ENCODE data around the gene BPIFB3. TPM values are rescaled to one million over a fixed set of nuclear protein-coding genes. Genes with fewer than 3 reads are reported as not detected.
A peak's percentile ranks its signal among the peaks of the same experiment; 100 is the strongest.

The BPIFB3 gene
- total and polyA plus RNA-seq, 2 of the 13 experiments (the other 11 are each of a cell fraction or from before 2014, with no cell fraction given) = 0.09 TPM; not detected in 1

DNA sequence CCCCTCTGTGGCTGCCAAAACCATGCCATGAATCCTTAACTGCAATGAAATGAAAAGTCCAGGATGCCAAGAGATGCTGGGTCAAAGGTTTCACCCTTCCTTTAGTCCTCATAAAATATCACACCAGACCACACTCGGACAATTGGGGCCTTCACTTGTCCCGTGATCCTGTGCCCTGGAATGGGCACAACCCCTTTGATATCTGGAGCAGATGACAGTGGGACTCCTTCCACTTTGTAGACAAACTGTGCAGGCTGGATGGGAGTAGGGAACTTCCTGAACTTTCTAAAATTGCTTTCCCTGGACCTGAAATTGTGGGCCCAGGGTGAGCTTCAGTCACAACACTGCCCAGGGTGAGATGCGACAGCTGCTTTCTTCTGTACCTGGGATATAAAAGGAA is 31.8 kb upstream of the BPIFB3 start:
- no peaks in the 10 kb centered on the region for H3K9me3 ChIP-seq (ENCODE audit: low read length)
- in situ Hi-C loops (cut with HindIII; ENCODE audit: extremely low pct_ligation_motif_present, low pct_unique_long_range_greater_than_20kb) = no loop called here
- H3K27ac ChIP-seq (ENCODE audit: extremely low read length, insufficient read depth, low read length) = no peak overlapping the region
- no peak overlapping the region for H3K4me3 ChIP-seq (replicated peaks in 1 of 3; ENCODE audit: insufficient read depth in 1 of 3, low read depth in 2 of 3, low read length in 3 of 3)
- ChIA-PET POLR2A (no interaction called here), CTCF (ENCODE audit: low intra/inter-chr PET ratio, low total read pairs) (interaction anchor here (0.6 kb wide), 1 partner anchor 94 kb away, joined by 3 read pairs; no protein-coding TSS in a partner anchor)
- peaks cover 36% of the 10 kb centered on the region; the same call in 1 of the 2 replicates for H4K20me1 ChIP-seq (ENCODE audit: insufficient read depth, low read length)
- H3K9ac ChIP-seq (ENCODE audit: insufficient read depth, low read depth, low read length) = no peak overlapping the region
- no TSS peak for BruUV-seq (replicated peaks)
- H3K4me2 ChIP-seq (ENCODE audit: low read depth, low read length) = no peak overlapping the region
- H3K36me3 ChIP-seq (replicated peaks in 1 of 2; ENCODE audit: control insufficient read depth in 1 of 2, insufficient read depth in 2 of 2, low read length in 2 of 2) = peaks cover 37 to 61% of the 10 kb centered on the region in 2 experiments
- intact Hi-C loops (cut with micrococcal nuclease; ENCODE audit: unreplicated experiment) = loop anchor here (2.0 kb wide), 1 partner anchor 13 kb away; no protein-coding TSS in a partner anchor
- H3K27me3 ChIP-seq (ENCODE audit: control insufficient read depth in 1 of 2, insufficient read depth in 2 of 2, low read length in 2 of 2) = no peaks in the 10 kb centered on the region
- H3K79me2 ChIP-seq (ENCODE audit: insufficient read depth, low read length) = no peaks in the 10 kb centered on the region
- TF ChIP-seq ZNF329 (CRISPR knock-in tag; IDR thresholded peaks at IDR 0.05; ENCODE audit: low read depth) = 0 out of 2 replicates have a peak, but pooled peaks have one; percentile 31
- TF ChIP-seq SSRP1 (CRISPR knock-in tag; IDR thresholded peaks at IDR 0.05) = peak; percentile 54; the same call in 1 of the 2 replicates
- TF ChIP-seq ZNF101 (CRISPR knock-in tag; IDR thresholded peaks at IDR 0.05; ENCODE audit: borderline replicate concordance, low read depth) = no peak
- TF ChIP-seq, protein P1, sequence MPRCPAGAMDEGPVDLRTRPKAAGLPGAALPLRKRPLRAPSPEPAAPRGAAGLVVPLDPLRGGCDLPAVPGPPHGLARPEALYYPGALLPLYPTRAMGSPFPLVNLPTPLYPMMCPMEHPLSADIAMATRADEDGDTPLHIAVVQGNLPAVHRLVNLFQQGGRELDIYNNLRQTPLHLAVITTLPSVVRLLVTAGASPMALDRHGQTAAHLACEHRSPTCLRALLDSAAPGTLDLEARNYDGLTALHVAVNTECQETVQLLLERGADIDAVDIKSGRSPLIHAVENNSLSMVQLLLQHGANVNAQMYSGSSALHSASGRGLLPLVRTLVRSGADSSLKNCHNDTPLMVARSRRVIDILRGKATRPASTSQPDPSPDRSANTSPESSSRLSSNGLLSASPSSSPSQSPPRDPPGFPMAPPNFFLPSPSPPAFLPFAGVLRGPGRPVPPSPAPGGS (CRISPR knock-in tag; IDR thresholded peaks at IDR 0.05) = 0 out of 2 replicates have a peak, but pooled peaks have one; percentile 41
- TF ChIP-seq ZFX (CRISPR knock-in tag; IDR thresholded peaks at IDR 0.05; ENCODE audit: low read depth) = 0 out of 2 replicates have a peak, but pooled peaks have one; percentile 10
- TF ChIP-seq NRL (CRISPR knock-in tag; IDR thresholded peaks at IDR 0.05; ENCODE audit: borderline replicate concordance) = 0 out of 2 replicates have a peak, but pooled peaks have one; percentile 46
- TF ChIP-seq, protein P2, sequence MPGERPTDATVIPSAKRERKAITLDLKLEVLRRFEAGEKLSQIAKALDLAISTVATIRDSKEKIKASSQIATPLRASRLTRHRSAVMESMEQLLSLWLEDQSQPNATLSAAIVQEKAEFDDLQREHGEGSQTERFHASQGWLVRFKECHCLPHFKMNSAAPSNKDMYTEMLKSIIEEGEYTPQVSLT (CRISPR knock-in tag; IDR thresholded peaks at IDR 0.05; ENCODE audit: borderline replicate concordance, low read depth) = 0 out of 2 replicates have a peak, but pooled peaks have one; percentile 61
- peak; percentile 56 for TF ChIP-seq ZNF883 (CRISPR knock-in tag; IDR thresholded peaks at IDR 0.05; ENCODE audit: not compliant biosample characterization)
- TF ChIP-seq, protein P3, sequence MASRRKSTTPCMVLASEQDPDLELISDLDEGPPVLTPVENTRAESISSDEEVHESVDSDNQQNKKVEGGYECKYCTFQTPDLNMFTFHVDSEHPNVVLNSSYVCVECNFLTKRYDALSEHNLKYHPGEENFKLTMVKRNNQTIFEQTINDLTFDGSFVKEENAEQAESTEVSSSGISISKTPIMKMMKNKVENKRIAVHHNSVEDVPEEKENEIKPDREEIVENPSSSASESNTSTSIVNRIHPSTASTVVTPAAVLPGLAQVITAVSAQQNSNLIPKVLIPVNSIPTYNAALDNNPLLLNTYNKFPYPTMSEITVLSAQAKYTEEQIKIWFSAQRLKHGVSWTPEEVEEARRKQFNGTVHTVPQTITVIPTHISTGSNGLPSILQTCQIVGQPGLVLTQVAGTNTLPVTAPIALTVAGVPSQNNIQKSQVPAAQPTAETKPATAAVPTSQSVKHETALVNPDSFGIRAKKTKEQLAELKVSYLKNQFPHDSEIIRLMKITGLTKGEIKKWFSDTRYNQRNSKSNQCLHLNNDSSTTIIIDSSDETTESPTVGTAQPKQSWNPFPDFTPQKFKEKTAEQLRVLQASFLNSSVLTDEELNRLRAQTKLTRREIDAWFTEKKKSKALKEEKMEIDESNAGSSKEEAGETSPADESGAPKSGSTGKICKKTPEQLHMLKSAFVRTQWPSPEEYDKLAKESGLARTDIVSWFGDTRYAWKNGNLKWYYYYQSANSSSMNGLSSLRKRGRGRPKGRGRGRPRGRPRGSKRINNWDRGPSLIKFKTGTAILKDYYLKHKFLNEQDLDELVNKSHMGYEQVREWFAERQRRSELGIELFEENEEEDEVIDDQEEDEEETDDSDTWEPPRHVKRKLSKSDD (CRISPR knock-in tag; IDR thresholded peaks at IDR 0.05; ENCODE audit: low read depth) = no peak
- 0 out of 2 replicates have a peak, but pooled peaks have one; percentile 59 for TF ChIP-seq ZNF547 (CRISPR knock-in tag; IDR thresholded peaks at IDR 0.05)
- TF ChIP-seq, protein P4, sequence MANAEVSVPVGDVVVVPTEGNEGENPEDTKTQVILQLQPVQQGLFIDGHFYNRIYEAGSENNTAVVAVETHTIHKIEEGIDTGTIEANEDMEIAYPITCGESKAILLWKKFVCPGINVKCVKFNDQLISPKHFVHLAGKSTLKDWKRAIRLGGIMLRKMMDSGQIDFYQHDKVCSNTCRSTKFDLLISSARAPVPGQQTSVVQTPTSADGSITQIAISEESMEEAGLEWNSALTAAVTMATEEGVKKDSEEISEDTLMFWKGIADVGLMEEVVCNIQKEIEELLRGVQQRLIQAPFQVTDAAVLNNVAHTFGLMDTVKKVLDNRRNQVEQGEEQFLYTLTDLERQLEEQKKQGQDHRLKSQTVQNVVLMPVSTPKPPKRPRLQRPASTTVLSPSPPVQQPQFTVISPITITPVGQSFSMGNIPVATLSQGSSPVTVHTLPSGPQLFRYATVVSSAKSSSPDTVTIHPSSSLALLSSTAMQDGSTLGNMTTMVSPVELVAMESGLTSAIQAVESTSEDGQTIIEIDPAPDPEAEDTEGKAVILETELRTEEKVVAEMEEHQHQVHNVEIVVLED (CRISPR knock-in tag; IDR thresholded peaks at IDR 0.05; ENCODE audit: borderline replicate concordance) = 0 out of 2 replicates have a peak, but pooled peaks have one; percentile 23
- TF ChIP-seq, protein P5, sequence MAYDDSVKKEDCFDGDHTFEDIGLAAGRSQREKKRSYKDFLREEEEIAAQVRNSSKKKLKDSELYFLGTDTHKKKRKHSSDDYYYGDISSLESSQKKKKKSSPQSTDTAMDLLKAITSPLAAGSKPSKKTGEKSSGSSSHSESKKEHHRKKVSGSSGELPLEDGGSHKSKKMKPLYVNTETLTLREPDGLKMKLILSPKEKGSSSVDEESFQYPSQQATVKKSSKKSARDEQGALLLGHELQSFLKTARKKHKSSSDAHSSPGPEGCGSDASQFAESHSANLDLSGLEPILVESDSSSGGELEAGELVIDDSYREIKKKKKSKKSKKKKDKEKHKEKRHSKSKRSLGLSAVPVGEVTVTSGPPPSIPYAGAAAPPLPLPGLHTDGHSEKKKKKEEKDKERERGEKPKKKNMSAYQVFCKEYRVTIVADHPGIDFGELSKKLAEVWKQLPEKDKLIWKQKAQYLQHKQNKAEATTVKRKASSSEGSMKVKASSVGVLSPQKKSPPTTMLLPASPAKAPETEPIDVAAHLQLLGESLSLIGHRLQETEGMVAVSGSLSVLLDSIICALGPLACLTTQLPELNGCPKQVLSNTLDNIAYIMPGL (CRISPR knock-in tag; IDR thresholded peaks at IDR 0.05; ENCODE audit: borderline replicate concordance in 1 of 2, low read depth in 1 of 2) = no peak
- TF ChIP-seq NONO (IDR thresholded peaks at IDR 0.05) = no peak
- 0 out of 2 replicates have a peak, but pooled peaks have one; percentile 17 for TF ChIP-seq NONO (CRISPR knock-in tag; conservative IDR thresholded peaks at IDR 0.05)
- ATAC-seq (no peak), DNase-seq (ENCODE audit: low spot score) (no peak), FAIRE-seq (no peak)
- H2AFZ ChIP-seq (ENCODE audit: low read length) = no peak overlapping the region
- WGBS (ENCODE audit: low lambda C conversion rate) = 96% methylated on average over 3 of the region's 3 CpGs
- peaks cover 12% of the 10 kb centered on the region for H3K4me1 ChIP-seq (ENCODE audit: insufficient read depth, low read length)
